KMS-11 (cell line): Measurements from ENCODE around the gene DNAL1.

Experiments
- H2AFZ ChIP-seq: fragments of 200-600 bp; sonication (generic); 2 replicates; pipeline ENCODE4 v1.6.1; 2016; ENCODE audit warnings: antibody characterized with exemption, mixed run types, low read depth
- H3K27ac ChIP-seq: fragments of 200-600 bp; sonication (generic); 2 replicates; pipeline ENCODE4 v1.6.1; 2016; ENCODE audit warnings: mild to moderate bottlenecking, mixed run types
- H3K27me3 ChIP-seq: fragments of 200-600 bp; sonication (generic); 2 replicates; pipeline ENCODE4 v1.6.1; 2017; ENCODE audit warnings: mild to moderate bottlenecking, low read depth, mixed run types, moderate library complexity; ENCODE audit not compliant: insufficient read depth
- H3K36me3 ChIP-seq: fragments of 200-600 bp; sonication (generic); 2 replicates; pipeline ENCODE4 v1.6.1; 2017; ENCODE audit warnings: mild to moderate bottlenecking, mixed run types; ENCODE audit not compliant: insufficient read depth
- H3K4me1 ChIP-seq: fragments of 200-600 bp; sonication (generic); 2 replicates; pipeline ENCODE4 v1.6.1; 2016; ENCODE audit warnings: mild to moderate bottlenecking, low read depth, mixed run types; ENCODE audit not compliant: poor library complexity, severe bottlenecking
- H3K4me2 ChIP-seq: fragments of 200-600 bp; sonication (generic); 2 replicates; pipeline ENCODE4 v1.7.0; 2016; ENCODE audit warnings: mild to moderate bottlenecking, mixed run types
- H3K4me3 ChIP-seq: fragments of 200-600 bp; sonication (generic); IDR thresholded peaks from 2 replicates; pipeline ENCODE4 v1.6.1; 2017; ENCODE audit warnings: low read depth, low read length, mixed read lengths; ENCODE audit not compliant: insufficient read depth
- H3K79me2 ChIP-seq: fragments of 200-600 bp; sonication (generic); 2 replicates; pipeline ENCODE4 v1.6.1; 2016; ENCODE audit warnings: low read depth, mixed run types; ENCODE audit not compliant: insufficient read depth
- H3K9ac ChIP-seq: fragments of 200-600 bp; sonication (generic); 2 replicates; pipeline ENCODE4 v1.6.1; 2016; ENCODE audit warnings: mild to moderate bottlenecking, mixed run types
- H4K20me1 ChIP-seq: fragments of 200-600 bp; sonication (generic); 2 replicates; pipeline ENCODE4 v1.6.1; 2016; ENCODE audit warnings: mild to moderate bottlenecking, mixed run types; ENCODE audit not compliant: insufficient read depth
- TF ChIP-seq, protein P1 (sequence below): fragments of 200-600 bp; sonication (generic); conservative IDR thresholded peaks from 2 replicates; pipeline ENCODE4 v1.6.1; 2017; ENCODE audit warnings: low read depth, mild to moderate bottlenecking, antibody characterized with exemption, low read length, moderate library complexity, mixed read lengths

Gene DNAL1

DNA sequence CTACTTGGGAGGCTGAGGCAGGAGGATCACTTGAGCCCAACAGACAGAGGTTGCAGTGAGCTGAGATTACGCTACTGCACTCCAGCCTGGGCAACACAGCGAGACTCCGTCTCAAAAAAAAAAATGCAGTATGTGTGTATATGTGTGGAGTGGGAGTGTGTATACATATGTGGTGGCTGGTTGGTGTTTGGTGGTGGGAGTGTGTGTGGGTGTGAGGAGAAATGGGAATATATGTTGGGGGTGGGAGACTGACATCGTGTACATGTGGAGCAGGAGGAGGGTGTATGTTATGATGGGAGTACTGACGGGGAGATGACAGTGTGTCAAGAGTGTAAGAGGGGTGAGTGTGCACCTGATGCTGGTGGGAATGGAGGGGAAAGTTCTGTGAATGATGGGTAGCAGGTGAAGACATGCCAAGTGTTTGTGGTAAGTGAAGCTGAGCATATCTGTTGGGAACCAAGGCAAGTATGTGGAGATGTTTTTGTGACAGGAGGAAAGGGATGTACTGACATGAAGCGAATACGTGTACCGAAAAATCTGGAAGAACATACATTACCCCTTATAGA is 65.2 kb downstream of the DNAL1 start:
- H3K9ac ChIP-seq = no peak overlapping the region
- peaks cover 16% of the 10 kb centered on the region for H3K79me2 ChIP-seq
- H3K36me3 ChIP-seq = no peaks in the 10 kb centered on the region
- no peak overlapping the region for H3K4me3 ChIP-seq
- no peak overlapping the region for H3K4me2 ChIP-seq
- no peak overlapping the region for H3K27ac ChIP-seq
- TF ChIP-seq, protein P1, sequence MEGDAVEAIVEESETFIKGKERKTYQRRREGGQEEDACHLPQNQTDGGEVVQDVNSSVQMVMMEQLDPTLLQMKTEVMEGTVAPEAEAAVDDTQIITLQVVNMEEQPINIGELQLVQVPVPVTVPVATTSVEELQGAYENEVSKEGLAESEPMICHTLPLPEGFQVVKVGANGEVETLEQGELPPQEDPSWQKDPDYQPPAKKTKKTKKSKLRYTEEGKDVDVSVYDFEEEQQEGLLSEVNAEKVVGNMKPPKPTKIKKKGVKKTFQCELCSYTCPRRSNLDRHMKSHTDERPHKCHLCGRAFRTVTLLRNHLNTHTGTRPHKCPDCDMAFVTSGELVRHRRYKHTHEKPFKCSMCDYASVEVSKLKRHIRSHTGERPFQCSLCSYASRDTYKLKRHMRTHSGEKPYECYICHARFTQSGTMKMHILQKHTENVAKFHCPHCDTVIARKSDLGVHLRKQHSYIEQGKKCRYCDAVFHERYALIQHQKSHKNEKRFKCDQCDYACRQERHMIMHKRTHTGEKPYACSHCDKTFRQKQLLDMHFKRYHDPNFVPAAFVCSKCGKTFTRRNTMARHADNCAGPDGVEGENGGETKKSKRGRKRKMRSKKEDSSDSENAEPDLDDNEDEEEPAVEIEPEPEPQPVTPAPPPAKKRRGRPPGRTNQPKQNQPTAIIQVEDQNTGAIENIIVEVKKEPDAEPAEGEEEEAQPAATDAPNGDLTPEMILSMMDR = no peak
- no peaks in the 10 kb centered on the region for H3K27me3 ChIP-seq
- H2AFZ ChIP-seq = no peak overlapping the region
- H3K4me1 ChIP-seq = peaks cover 14% of the 10 kb centered on the region
- H4K20me1 ChIP-seq = no peaks in the 10 kb centered on the region

DNA sequence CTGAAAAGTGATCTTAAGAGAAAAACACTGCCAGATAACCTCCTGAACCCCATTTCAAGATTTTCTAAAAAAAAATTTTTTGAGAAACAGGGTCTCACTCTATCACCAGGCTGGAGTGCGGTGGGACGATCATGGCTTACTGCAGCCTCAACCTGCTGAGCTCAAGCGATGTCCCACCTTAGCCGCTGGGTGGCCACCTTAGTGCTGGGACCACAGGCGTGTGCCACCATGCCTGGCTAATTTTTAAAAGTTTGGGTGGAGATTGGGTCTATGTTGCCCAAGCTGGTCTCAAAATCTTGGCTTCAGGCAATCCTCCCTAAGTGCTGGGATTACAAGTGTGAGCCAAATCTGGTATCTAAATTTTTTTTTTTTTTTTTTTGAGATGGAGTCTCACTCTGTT is 66.0 kb downstream of the DNAL1 start:
- Histone ChIP-seq H3K4me3 (no peak overlapping the region), H3K9ac (no peak overlapping the region)
- TF ChIP-seq, protein P1 = no peak

DNA sequence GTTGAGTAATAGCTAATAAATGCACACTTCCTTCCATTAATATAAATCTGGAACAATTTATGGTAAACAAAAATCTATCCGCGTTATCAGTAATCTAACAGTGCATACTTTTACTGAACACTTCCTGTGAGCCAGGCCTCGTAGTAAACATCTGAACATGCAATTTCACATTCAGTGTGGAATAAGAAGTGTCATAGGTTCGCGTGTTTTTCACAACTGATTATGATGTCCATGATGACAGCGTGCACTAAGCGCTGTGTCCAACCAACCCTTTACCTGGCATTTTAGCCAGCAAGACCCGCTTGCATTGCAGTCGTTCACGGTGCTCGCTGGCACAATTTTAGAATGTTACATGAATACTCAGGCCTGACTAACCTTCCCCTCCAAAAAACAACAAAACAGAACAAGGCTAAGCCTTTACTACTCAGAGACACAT is 67.3 kb downstream of the DNAL1 start:
- peaks cover 14% of the 10 kb centered on the region for H3K4me1 ChIP-seq
- H3K4me2 ChIP-seq = peak overlapping the region; percentile 78
- no peak overlapping the region for H3K4me3 ChIP-seq
- TF ChIP-seq, protein P1 = no peak
- peaks cover 16% of the 10 kb centered on the region for H3K79me2 ChIP-seq
- no peaks in the 10 kb centered on the region for H3K27me3 ChIP-seq
- H3K36me3 ChIP-seq = no peaks in the 10 kb centered on the region
- H2AFZ ChIP-seq = no peak overlapping the region
- no peaks in the 10 kb centered on the region for H4K20me1 ChIP-seq
- H3K9ac ChIP-seq = no peak overlapping the region
- H3K27ac ChIP-seq = no peak overlapping the region

More for the DNA sequence above, 66.0 kb downstream of the DNAL1 start:
- Histone ChIP-seq H3K36me3 (no peaks in the 10 kb centered on the region), H3K27ac (no peak overlapping the region), H3K4me1 (peaks cover 14% of the 10 kb centered on the region), H3K27me3 (no peaks in the 10 kb centered on the region), H4K20me1 (no peaks in the 10 kb centered on the region), H3K4me2 (no peak overlapping the region), H2AFZ (no peak overlapping the region), H3K79me2 (peaks cover 16% of the 10 kb centered on the region)

DNA sequence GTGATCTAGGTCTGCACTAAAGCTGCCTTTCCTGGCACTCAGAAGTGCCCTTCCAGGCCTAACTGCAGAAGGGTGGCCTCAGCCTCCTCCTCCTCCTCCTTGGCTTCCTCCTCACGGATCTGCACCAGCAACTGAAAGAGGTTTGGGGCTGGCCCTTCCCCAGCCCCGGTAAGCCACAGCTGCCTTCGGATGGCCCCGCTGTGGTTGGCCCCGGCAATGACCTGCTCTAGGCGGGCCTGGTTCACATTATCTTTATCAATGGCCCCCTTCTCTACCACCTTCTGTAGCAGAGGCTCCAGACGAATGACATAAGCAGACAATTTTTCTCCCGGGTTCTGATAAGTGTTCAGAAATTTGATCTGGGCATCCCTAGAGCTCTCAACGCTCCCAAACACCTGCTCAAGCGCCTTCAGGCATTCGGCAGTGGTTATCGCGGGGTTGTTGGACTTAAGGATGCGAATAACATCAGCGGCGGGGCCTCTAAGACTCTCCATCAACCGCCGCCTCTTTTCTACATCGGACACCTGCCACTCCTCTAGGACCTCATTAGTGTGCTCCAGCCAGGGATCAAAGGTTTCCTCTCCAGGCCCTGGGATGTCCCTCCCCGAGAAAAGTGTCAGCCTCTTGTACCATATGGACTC is 67.9 kb downstream of the DNAL1 start:
- H3K79me2 ChIP-seq = peaks cover 16% of the 10 kb centered on the region
- peak overlapping the region; percentile 78 for H3K4me2 ChIP-seq
- peak overlapping the region; percentile 76; the same call in 1 of the 2 replicates for H3K27ac ChIP-seq
- H3K9ac ChIP-seq = peak overlapping the region; percentile 88
- H3K36me3 ChIP-seq = no peaks in the 10 kb centered on the region
- TF ChIP-seq, protein P1 = no peak
- no peaks in the 10 kb centered on the region for H3K27me3 ChIP-seq
- no peaks in the 10 kb centered on the region for H4K20me1 ChIP-seq
- peaks cover 14% of the 10 kb centered on the region for H3K4me1 ChIP-seq
- 0 out of 2 replicates have a peak overlapping the region, but pooled peaks have one; percentile 14 for H2AFZ ChIP-seq
- no peak overlapping the region for H3K4me3 ChIP-seq
